Heart right ventricle (tissue), 16 donors: ENCODE measurements around the gene SOCS2. TPM values are rescaled to one million over a fixed set of nuclear protein-coding genes. Genes with fewer than 3 reads are reported as not detected.

Source experiments
- ATAC-seq, 8 donors: fragments of 200-7000 bp; cut with Tn5 transposase; one replicate each; pipeline ENCODE4 v1.9.1; 2020; ENCODE audit warnings: mild to moderate bottlenecking in 8 of 8, moderate library complexity in 8 of 8, moderate number of reproducible peaks in 1 of 8
- DNase-seq, 2 donors: peaks; one replicate each; pipeline ENCODE4 v3.0.0-alpha.2; 2020
- H3K27ac ChIP-seq, 10 donors: fragments of 200-600 bp; sonication (generic) in 2 of 10; one replicate each; pipeline versions ENCODE4 v1.5.0 to v1.8.0; 2020 to 2022; ENCODE audit warnings: mild to moderate bottlenecking in 3 of 10
- H3K27me3 ChIP-seq, 7 donors: fragments of 200-600 bp; one replicate each; pipeline ENCODE4 v1.8.0; 2021 to 2022; ENCODE audit warnings: mild to moderate bottlenecking in 2 of 7
- H3K36me3 ChIP-seq, 9 donors: fragments of 200-600 bp; sonication (generic) in 1 of 9; one replicate each; pipeline versions ENCODE4 v1.5.0 to v1.8.0; 2020 to 2022; ENCODE audit warnings: mild to moderate bottlenecking in 2 of 9
- H3K4me1 ChIP-seq, 9 donors: fragments of 200-600 bp; sonication (generic) in 1 of 9; one replicate each; pipeline versions ENCODE4 v1.5.0 to v1.8.0; 2020 to 2022; ENCODE audit warnings: mild to moderate bottlenecking in 4 of 9
- H3K4me3 ChIP-seq, 10 donors: fragments of 200-600 bp; sonication (generic) in 2 of 10; one replicate each; pipeline versions ENCODE4 v1.5.0 to v1.8.0; 2020 to 2022; ENCODE audit warnings: mild to moderate bottlenecking in 7 of 10, moderate library complexity in 2 of 10
- H3K9me3 ChIP-seq, 11 donors: fragments of 200-600 bp in 10 of 11; sonication (generic) in 2 of 11; one replicate each; pipeline versions ENCODE4 v1.5.0 to v1.8.0; 2013 to 2022; ENCODE audit warnings: mild to moderate bottlenecking in 2 of 11, control low read depth in 1 of 11, moderate library complexity in 1 of 11
- CTCF ChIP-seq, 9 donors: fragments of 200-600 bp; sonication (generic) in 2 of 9; IDR thresholded peaks; one replicate each; pipeline versions ENCODE4 v1.5.0 to v1.8.0; 2021 to 2022; ENCODE audit warnings: antibody characterized with exemption in 9 of 9, mild to moderate bottlenecking in 5 of 9, moderate library complexity in 1 of 9
- WGBS, 2 donors: extraction: QIAGEN DNeasy Blood & Tissue Kit; methylation state at CpG; one replicate each; pipeline ENCODE4 v1.1.7; 2013; ENCODE audit warnings: inconsistent platforms in 1 of 2; 5-methylcytosine and 5-hydroxymethylcytosine counted together
- intact Hi-C, 10 donors: fragments of 100-400 bp; cut with DNase I; formaldehyde crosslinking; loops; one replicate each; pipeline versions ENCODE4 v1.11.1 to v1.14.2; 2022
- polyA plus RNA-seq, 2 donors: library from polyadenylated mRNA; stranded (reverse); fragments of 200-250 nt; gene quantifications; one replicate each; pipeline ENCODE4 v1.2.3, GENCODE V29; 2013
- total RNA-seq, 10 donors: library from RNA; stranded (reverse); fragmentation: NEBNext Ultra II Directional in 3 of 10; extraction: Animal tissue kit (Norgen Biotek cat#: 25700) in 3 of 10; gene quantifications; one replicate each; pipeline versions ENCODE4 v1.2.1 to v1.2.4, GENCODE V29; 2021 to 2023
- donor health status: Arrhythmogenic right ventricular cardiomyopathy.
- donor health status: ischemic (EF 13 %, LVEDD 7.1; RV severe dilation, severe dysfunction).
- donor health status: healthy with polysubstance abuse.
- donor health status: DM: no; HTN: yes; CAD: no.
- donor health status: DM: no; HTN: no; CAD: no.
- donor health status: ischemic (EF 25% LVEDD 6.9; RV normal size, moderate dysfunction).
- donor health status: ischemic (EF 25% LVEDD 5.7; RV mildly dilated, moderate dysfunction).
- donor health status: healthy.
- donor health status: DM: yes; HTN: yes; CAD: no.
- donor health status: Ischemic cardiomyopathy.
- donor health status: ischemic (EF 35%, LVEDD 5.7; RV mildly dilated, moderate dysfunction).
- donor health status: nonischemic (EF 11% LVEDD 7.7; RV severe dilation, severe dysfunction).
- donor health status: DM: yes; HTN: yes; CAD: no.
- donor health status: PGD.
- donor health status: ischemic (EF 29% LVEDD 5.4; RV normal size, mild dysfunction).
- donor health status: nonischemic (EF 23%, LVEDD 6.1; RV moderate dilation, normal function).

SOCS2 gene
- total and polyA plus RNA-seq, 12 donors = 8.6 to 35.1 (median 18.3) TPM

- intact Hi-C loops = loop anchor here (1.0 to 10.0 kb wide), 15 partner anchors 62 to 533 kb away; no protein-coding TSS in a partner anchor
- H3K4me1 ChIP-seq = peaks cover 0 to 29% (median 9%) of the 10 kb centered on the region in 9 donors
- peak overlapping the region in 9 of 10 donors; percentile 6 to 100 (median 96) for H3K27ac ChIP-seq
- no peak for ATAC-seq
- H3K27me3 ChIP-seq = peaks cover 0 to 66% (median 0%) of the 10 kb centered on the region in 7 donors
- no peak for DNase-seq
- 14 to 17% methylated on average over 6 of the region's 6 CpGs for WGBS, 2 donors
- H3K4me3 ChIP-seq = peak overlapping the region in 9 of 10 donors; percentile 72 to 100 (median 92)
- no peak for TF ChIP-seq CTCF (IDR thresholded peaks at IDR 0.05)
- peaks cover 0 to 32% (median 0%) of the 10 kb centered on the region in 9 donors for H3K36me3 ChIP-seq
- no peaks in the 10 kb centered on the region for H3K9me3 ChIP-seq
These were observed 3.2 kb upstream of the SOCS2 start for GRCh38 chr12:93569301-93569655.

GRCh38 chr12:93569656-93570551, 2.6 kb upstream of the SOCS2 start:
- TF ChIP-seq CTCF (IDR thresholded peaks at IDR 0.05) = peak; percentile 75 to 93 (median 90)
- Histone ChIP-seq H3K27ac (peak overlapping the region; percentile 93 to 100 (median 96)), H3K4me1 (peaks cover 0 to 29% (median 15%) of the 10 kb centered on the region in 9 donors), H3K4me3 (peak overlapping the region; percentile 62 to 100 (median 91)), H3K9me3 (no peaks in the 10 kb centered on the region), H3K27me3 (peaks cover 0 to 73% (median 0%) of the 10 kb centered on the region in 7 donors), H3K36me3 (peaks cover 0 to 30% (median 3%) of the 10 kb centered on the region in 9 donors)
- ATAC-seq = peak; percentile 76 to 86 (median 84)
- intact Hi-C loops = loop anchor here (1.0 to 10.0 kb wide), 33 partner anchors 21 to 532 kb away; partner anchors contain the start of gene CRADD (in 8 of the 10)
- WGBS, 2 donors = 0 to 1% methylated on average over 58 to 60 of the region's 60 CpGs
- DNase-seq = peak; percentile 87 to 93

- Histone ChIP-seq H3K4me3 (peak overlapping the region; percentile 62 to 100 (median 91)), H3K36me3 (peaks cover 0 to 30% (median 9%) of the 10 kb centered on the region in 9 donors), H3K27me3 (peaks cover 0 to 81% (median 0%) of the 10 kb centered on the region in 7 donors), H3K4me1 (peaks cover 2 to 34% (median 24%) of the 10 kb centered on the region in 9 donors), H3K9me3 (no peaks in the 10 kb centered on the region), H3K27ac (peak overlapping the region; percentile 93 to 100 (median 96))
- peak in 1 of 9 donors; percentile 33 for TF ChIP-seq CTCF (IDR thresholded peaks at IDR 0.05)
- DNase-seq (peak; percentile 95 to 97), ATAC-seq (peak; percentile 83 to 92 (median 86))
- WGBS, 2 donors = 0% methylated on average over 89 to 97 of the region's 97 CpGs
- intact Hi-C loops = loop anchor here (1.0 to 10.0 kb wide), 24 partner anchors 20 to 530 kb away; partner anchors contain the start of gene CRADD (in 9 of the 10)
These were observed 1.7 kb upstream of the SOCS2 start for GRCh38 chr12:93570552-93571364.
